Measurements from ENCODE around the gene CNTNAP4.

GRCh38 chr16:76511203-76511602 lies 234.0 kb downstream of the CNTNAP4 start:
- TF ChIP-seq FOXM1 (IDR thresholded peaks at IDR 0.05; ENCODE audit: low read depth) = no peak
- no peak for TF ChIP-seq MXI1 (IDR thresholded peaks at IDR 0.05; ENCODE audit: low read depth, low read length)
- no peak for TF ChIP-seq CTCF (IDR thresholded peaks at IDR 0.05)
- no peak for TF ChIP-seq NRF1 (IDR thresholded peaks at IDR 0.05; ENCODE audit: low read depth, low read length)

Data from SK-N-SH (cell line).